Brain pericyte (primary cell): ENCODE results near the gene CCDC92B.
"Not testable (repeated sequence)": the region's sequence is repeated elsewhere in the genome, so short reads cannot be mapped to it uniquely, and the experiment has no call there.

ENCODE experiments used
- DNase-seq: peaks from one replicate; pipeline ENCODE4 v3.0.0-alpha.2; 2012; ENCODE audit warnings: low read depth, low spot score

Gene CCDC92B

GRCh38 chr17:2749058-2749783 lies at the start of gene CCDC92B:
TSS of gene CCDC92B (minus strand) at chr17:2749652. CDS start at chr17:2735145, 14,507 bp downstream.
- no peak for DNase-seq

GRCh38 chr17:2798678-2799077 lies 49.2 kb upstream of the CCDC92B start:
- DNase-seq = no peak

- no peak for DNase-seq
Observed at GRCh38 chr17:2798188-2798587, 48.7 kb upstream of the CCDC92B start.

- DNase-seq = no peak
Observed at GRCh38 chr17:2797637-2798036, 48.2 kb upstream of the CCDC92B start.

GRCh38 chr17:2797226-2797625 lies 47.8 kb upstream of the CCDC92B start:
- no peak for DNase-seq

GRCh38 chr17:2796164-2797125 lies 47.0 kb upstream of the CCDC92B start, which contains the start of gene RAP1GAP2:
TSS of gene RAP1GAP2 (plus strand) at chr17:2796438. CDS start at chr17:2796528, 90 bp downstream.
- no peak for DNase-seq

- DNase-seq = no peak
Observed at GRCh38 chr17:2795441-2796163, 46.1 kb upstream of the CCDC92B start.

GRCh38 chr17:2794111-2794803 lies 44.8 kb upstream of the CCDC92B start:
- DNase-seq = no peak

GRCh38 chr17:2792366-2793169 lies 43.1 kb upstream of the CCDC92B start:
- no peak for DNase-seq

- DNase-seq = no peak
Observed at GRCh38 chr17:2789700-2790099, 40.2 kb upstream of the CCDC92B start.

- DNase-seq = peak; percentile 53
Observed at GRCh38 chr17:2786176-2786881, 36.9 kb upstream of the CCDC92B start.

- DNase-seq = not testable (repeated sequence)
Observed at GRCh38 chr17:2785376-2785775, 35.9 kb upstream of the CCDC92B start.

- DNase-seq = no peak
Observed at GRCh38 chr17:2784864-2785263, 35.4 kb upstream of the CCDC92B start.

- no peak for DNase-seq
Observed at GRCh38 chr17:2783310-2784030, 34.0 kb upstream of the CCDC92B start.

- DNase-seq = no peak
Observed at GRCh38 chr17:2782055-2782454, 32.6 kb upstream of the CCDC92B start.

- DNase-seq = not testable (repeated sequence)
Observed at GRCh38 chr17:2781598-2781997, 32.1 kb upstream of the CCDC92B start.

GRCh38 chr17:2780931-2781454 lies 31.5 kb upstream of the CCDC92B start:
- DNase-seq = no peak

GRCh38 chr17:2780256-2780655 lies 30.8 kb upstream of the CCDC92B start:
- no peak for DNase-seq

- DNase-seq = no peak
Observed at GRCh38 chr17:2779545-2779944, 30.1 kb upstream of the CCDC92B start.
